Activated naive CD4-positive, alpha-beta T cell treated with anti-CD3 and anti-CD28 coated beads, Interleukin-2, amount 50 U/mL, for 24 hours (primary cell): ENCODE data around the gene E2F2.

Experiments
- H3K27ac Mint-ChIP-seq: one replicate; pipeline ENCODE4 v1.8.0; 2021; ENCODE audit warnings: mild to moderate bottlenecking, mixed read lengths
- H3K27me3 Mint-ChIP-seq: one replicate; pipeline ENCODE4 v1.8.0; 2021; ENCODE audit warnings: mixed read lengths
- H3K36me3 Mint-ChIP-seq: one replicate; pipeline ENCODE4 v1.8.0; 2021; ENCODE audit warnings: mixed read lengths
- H3K4me1 Mint-ChIP-seq: one replicate; pipeline ENCODE4 v1.8.0; 2021; ENCODE audit warnings: mixed read lengths
- H3K4me3 Mint-ChIP-seq: one replicate; pipeline ENCODE4 v1.8.0; 2021; ENCODE audit warnings: mild to moderate bottlenecking, mixed read lengths
- H3K9me3 Mint-ChIP-seq: one replicate; pipeline ENCODE4 v1.8.0; 2021; ENCODE audit warnings: mixed read lengths

E2F2 gene

DNA sequence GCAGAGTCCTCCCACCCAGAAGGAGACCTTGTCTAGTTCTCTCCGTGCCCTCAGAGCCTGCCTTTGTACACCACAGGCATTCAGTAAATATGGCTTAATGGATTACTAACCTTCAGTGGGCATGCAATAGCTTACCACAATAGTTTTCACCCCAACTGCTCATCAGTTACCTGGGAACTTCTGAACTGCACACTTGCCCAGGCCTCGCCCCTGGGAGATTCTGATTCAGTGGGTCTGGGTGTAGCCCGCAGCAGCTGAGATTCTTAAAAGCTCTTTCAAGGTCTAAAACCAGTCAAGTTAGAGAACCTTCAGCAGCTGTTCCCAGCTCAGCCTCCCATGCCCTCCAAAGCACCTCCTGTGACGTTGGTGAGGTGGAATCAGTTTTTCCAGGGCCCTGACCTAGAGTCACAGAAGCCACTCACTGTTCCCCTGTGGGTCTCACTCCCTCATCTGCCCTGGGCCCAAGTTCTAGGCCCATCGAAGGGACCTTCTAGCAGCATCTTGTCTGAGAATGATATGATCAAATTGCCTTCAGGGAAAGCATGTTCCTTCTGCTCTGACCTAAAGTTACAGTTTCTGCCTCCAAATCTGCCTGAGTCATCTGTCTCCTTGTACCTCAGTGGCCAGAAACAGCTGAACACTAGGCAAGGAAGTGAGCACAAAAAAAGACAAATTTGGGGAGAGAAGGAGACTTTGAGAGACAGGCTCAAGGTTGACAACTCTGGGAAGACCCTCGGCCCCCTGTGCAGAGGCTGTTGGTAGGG is 57.8 kb downstream of the E2F2 start:
- Mint-ChIP-seq H3K36me3 (no peaks in the 10 kb centered on the region), H3K27me3 (peaks cover 2% of the 10 kb centered on the region), H3K4me1 (no peaks in the 10 kb centered on the region), H3K9me3 (no peaks in the 10 kb centered on the region), H3K27ac (no peak overlapping the region), H3K4me3 (no peak overlapping the region)

- H3K36me3 Mint-ChIP-seq = no peaks in the 10 kb centered on the region
- peaks cover under 1% of the 10 kb centered on the region for H3K27me3 Mint-ChIP-seq
- no peaks in the 10 kb centered on the region for H3K9me3 Mint-ChIP-seq
- H3K4me3 Mint-ChIP-seq = no peak overlapping the region
- no peak overlapping the region for H3K27ac Mint-ChIP-seq
- no peaks in the 10 kb centered on the region for H3K4me1 Mint-ChIP-seq
These were observed 58.5 kb downstream of the E2F2 start for GRCh38 chr1:23472351-23473036.

- Mint-ChIP-seq H3K9me3 (no peaks in the 10 kb centered on the region), H3K36me3 (no peaks in the 10 kb centered on the region), H3K27ac (no peak overlapping the region), H3K27me3 (no peaks in the 10 kb centered on the region), H3K4me3 (no peak overlapping the region), H3K4me1 (no peaks in the 10 kb centered on the region)
These were observed 59.5 kb downstream of the E2F2 start for GRCh38 chr1:23471473-23472075.

- H3K4me3 Mint-ChIP-seq = no peak overlapping the region
- H3K27ac Mint-ChIP-seq = no peak overlapping the region
- no peaks in the 10 kb centered on the region for H3K4me1 Mint-ChIP-seq
- no peaks in the 10 kb centered on the region for H3K27me3 Mint-ChIP-seq
- H3K9me3 Mint-ChIP-seq = no peaks in the 10 kb centered on the region
- no peaks in the 10 kb centered on the region for H3K36me3 Mint-ChIP-seq
These were observed 60.6 kb downstream of the E2F2 start for GRCh38 chr1:23470282-23471070.

DNA sequence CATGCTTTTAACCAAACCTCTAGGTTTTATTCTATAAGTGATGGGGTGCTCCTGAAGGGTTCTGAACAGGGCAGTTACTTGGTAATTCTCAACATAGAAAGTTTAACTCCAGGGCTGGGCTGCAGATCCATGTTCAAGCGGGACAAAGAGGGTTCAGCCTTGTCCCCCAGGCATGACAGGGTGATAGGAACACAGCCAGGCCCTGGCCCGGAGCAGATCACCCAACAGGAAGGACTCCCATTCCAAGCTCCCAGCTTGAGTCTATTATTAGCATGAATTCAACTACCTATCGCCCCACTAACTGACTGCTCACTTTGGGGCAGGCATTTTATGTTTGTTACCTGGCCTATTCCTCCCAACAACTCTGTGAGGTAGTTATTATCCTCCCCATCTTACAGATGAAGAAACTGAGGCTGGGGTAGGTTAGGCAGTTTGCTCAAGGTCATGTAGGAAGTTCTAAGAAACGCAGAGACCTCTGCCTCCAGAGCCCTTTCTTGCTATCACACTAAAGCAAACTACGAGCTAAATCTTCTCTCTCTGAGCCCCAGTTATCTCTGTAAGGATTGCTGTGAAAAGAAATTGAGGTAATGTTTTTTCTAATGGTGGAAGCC is 61.6 kb downstream of the E2F2 start:
- H3K36me3 Mint-ChIP-seq = no peaks in the 10 kb centered on the region
- H3K4me3 Mint-ChIP-seq = no peak overlapping the region
- no peaks in the 10 kb centered on the region for H3K4me1 Mint-ChIP-seq
- H3K27ac Mint-ChIP-seq = no peak overlapping the region
- no peaks in the 10 kb centered on the region for H3K9me3 Mint-ChIP-seq
- H3K27me3 Mint-ChIP-seq = no peaks in the 10 kb centered on the region

- Mint-ChIP-seq H3K36me3 (no peaks in the 10 kb centered on the region), H3K4me3 (no peak overlapping the region), H3K9me3 (no peaks in the 10 kb centered on the region), H3K4me1 (no peaks in the 10 kb centered on the region), H3K27me3 (no peaks in the 10 kb centered on the region), H3K27ac (no peak overlapping the region)
These were observed 64.5 kb downstream of the E2F2 start for GRCh38 chr1:23466423-23466989.

GRCh38 chr1:23463286-23463685 is 67.7 kb downstream of the E2F2 start:
- Mint-ChIP-seq H3K27ac (no peak overlapping the region), H3K9me3 (no peaks in the 10 kb centered on the region), H3K4me1 (no peaks in the 10 kb centered on the region), H3K36me3 (no peaks in the 10 kb centered on the region), H3K4me3 (no peak overlapping the region), H3K27me3 (no peaks in the 10 kb centered on the region)

GRCh38 chr1:23462766-23463165 is 68.3 kb downstream of the E2F2 start:
- Mint-ChIP-seq H3K27me3 (no peaks in the 10 kb centered on the region), H3K9me3 (no peaks in the 10 kb centered on the region), H3K27ac (no peak overlapping the region), H3K4me3 (no peak overlapping the region), H3K36me3 (no peaks in the 10 kb centered on the region), H3K4me1 (no peaks in the 10 kb centered on the region)

DNA sequence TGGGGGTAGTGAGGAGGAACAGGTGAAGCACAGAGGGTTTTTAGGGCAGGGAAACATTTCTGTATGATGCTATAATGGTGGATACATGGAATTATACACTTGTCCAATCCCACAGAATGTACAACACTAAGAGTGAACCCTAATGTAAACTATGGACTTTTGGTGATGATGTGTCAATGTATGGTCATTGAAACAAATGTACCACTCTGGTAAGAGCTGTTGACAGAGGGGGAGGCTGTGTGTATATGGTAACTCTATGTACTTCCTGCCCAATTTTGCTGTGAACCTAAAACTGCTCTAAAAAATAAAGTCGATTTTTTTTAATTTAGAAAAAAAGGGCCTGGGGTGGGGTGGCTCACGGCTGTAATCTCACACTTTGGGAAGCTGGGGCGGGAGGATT is 70.0 kb downstream of the E2F2 start:
- no peaks in the 10 kb centered on the region for H3K27me3 Mint-ChIP-seq
- peaks cover 5% of the 10 kb centered on the region for H3K4me1 Mint-ChIP-seq
- no peak overlapping the region for H3K4me3 Mint-ChIP-seq
- H3K27ac Mint-ChIP-seq = no peak overlapping the region
- H3K36me3 Mint-ChIP-seq = no peaks in the 10 kb centered on the region
- no peaks in the 10 kb centered on the region for H3K9me3 Mint-ChIP-seq

DNA sequence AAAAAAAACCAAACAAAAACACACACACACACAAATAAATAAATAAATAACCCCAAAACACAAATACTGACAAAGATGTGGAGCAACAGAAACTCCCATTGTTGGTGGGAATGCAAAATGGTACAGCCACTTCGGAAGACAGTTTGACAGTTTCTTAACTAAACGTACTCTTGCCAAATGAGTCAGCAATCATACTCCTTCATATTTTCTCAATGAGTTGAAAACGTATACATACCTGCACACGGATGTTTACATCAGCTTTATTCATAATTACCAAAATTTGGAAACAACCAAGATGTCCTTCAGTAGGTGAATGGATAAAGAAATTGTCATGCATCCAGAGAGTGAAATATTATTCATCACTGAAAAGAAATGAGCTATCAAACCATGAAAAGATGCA is 70.5 kb downstream of the E2F2 start:
- H3K27ac Mint-ChIP-seq = no peak overlapping the region
- H3K4me1 Mint-ChIP-seq = peaks cover 5% of the 10 kb centered on the region
- no peaks in the 10 kb centered on the region for H3K36me3 Mint-ChIP-seq
- no peaks in the 10 kb centered on the region for H3K9me3 Mint-ChIP-seq
- no peak overlapping the region for H3K4me3 Mint-ChIP-seq
- H3K27me3 Mint-ChIP-seq = no peaks in the 10 kb centered on the region

- H3K36me3 Mint-ChIP-seq = no peaks in the 10 kb centered on the region
- H3K27ac Mint-ChIP-seq = no peak overlapping the region
These were observed 71.7 kb downstream of the E2F2 start for GRCh38 chr1:23459338-23459757.

More at GRCh38 chr1:23459338-23459757, 71.7 kb downstream of the E2F2 start:
- Mint-ChIP-seq H3K9me3 (no peaks in the 10 kb centered on the region), H3K4me1 (peaks cover 5% of the 10 kb centered on the region), H3K27me3 (no peaks in the 10 kb centered on the region), H3K4me3 (no peak overlapping the region)
